ENCODE measurements around the gene GABRR1. TPM values are rescaled to one million over a fixed set of nuclear protein-coding genes. Genes with fewer than 3 reads are reported as not detected.

Gene GABRR1
- total RNA-seq, 1 experiment from 2014 or later = not detected

DNA sequence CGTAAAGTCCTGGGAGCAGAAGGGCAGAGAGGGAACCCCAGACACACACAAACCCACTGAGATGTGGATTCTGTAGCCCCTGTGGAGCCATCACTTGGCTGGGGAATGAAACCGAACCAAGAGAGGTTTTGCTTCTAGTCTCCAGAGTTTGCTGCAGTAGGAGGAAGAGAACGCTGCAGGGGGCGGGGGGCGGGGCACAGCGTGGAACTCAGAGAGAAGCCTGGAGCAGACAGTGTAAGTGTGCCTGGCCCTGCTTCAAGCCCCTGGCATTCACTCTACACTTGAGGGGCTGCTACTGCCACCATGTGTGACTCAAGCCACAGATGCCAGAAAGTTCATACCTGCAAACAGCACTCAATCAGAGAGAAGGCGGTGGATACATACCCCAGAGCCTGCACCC is 18.9 kb downstream of the GABRR1 start:
- BruUV-seq (replicated peaks) = no TSS peak
- intact Hi-C loops (cut with micrococcal nuclease) = no loop called here
- Mint-ChIP-seq H3K27me3 (ENCODE audit: insufficient read depth, unreplicated experiment) (peaks cover 27% of the 10 kb centered on the region), H3K4me1 (ENCODE audit: insufficient read depth, unreplicated experiment) (no peaks in the 10 kb centered on the region), H3K9me3 (ENCODE audit: unreplicated experiment) (no peaks in the 10 kb centered on the region), H3K4me3 (ENCODE audit: unreplicated experiment) (no peak overlapping the region), H3K27ac (ENCODE audit: low read depth, unreplicated experiment) (no peak overlapping the region), H3K36me3 (ENCODE audit: insufficient read depth, unreplicated experiment) (no peaks in the 10 kb centered on the region)
- no peak for TF ChIP-seq CTCF (IDR thresholded peaks at IDR 0.05; ENCODE audit: unreplicated experiment)
- CTCF ChIA-PET = no interaction called here
- POLR2A ChIA-PET = no interaction called here
- no peak for DNase-seq (ENCODE audit: unreplicated experiment)

- ChIA-PET POLR2A (no interaction called here), CTCF (no interaction called here)
- no peak overlapping the region for H3K4me3 Mint-ChIP-seq (ENCODE audit: unreplicated experiment)
- no peak overlapping the region for H3K27ac Mint-ChIP-seq (ENCODE audit: low read depth, unreplicated experiment)
- no peaks in the 10 kb centered on the region for H3K36me3 Mint-ChIP-seq (ENCODE audit: insufficient read depth, unreplicated experiment)
- no peak for TF ChIP-seq CTCF (IDR thresholded peaks at IDR 0.05; ENCODE audit: unreplicated experiment)
- no peaks in the 10 kb centered on the region for H3K9me3 Mint-ChIP-seq (ENCODE audit: unreplicated experiment)
- no peaks in the 10 kb centered on the region for H3K4me1 Mint-ChIP-seq (ENCODE audit: insufficient read depth, unreplicated experiment)
- no peak for DNase-seq (ENCODE audit: unreplicated experiment)
- intact Hi-C loops (cut with micrococcal nuclease) = no loop called here
- BruUV-seq (replicated peaks) = no TSS peak
- H3K27me3 Mint-ChIP-seq (ENCODE audit: insufficient read depth, unreplicated experiment) = peaks cover 27% of the 10 kb centered on the region
These were observed 20.0 kb downstream of the GABRR1 start for GRCh38 chr6:89197141-89197540.

GRCh38 chr6:89194559-89194958 is 22.6 kb downstream of the GABRR1 start:
- Mint-ChIP-seq H3K4me3 (ENCODE audit: unreplicated experiment) (no peak overlapping the region), H3K4me1 (ENCODE audit: insufficient read depth, unreplicated experiment) (no peaks in the 10 kb centered on the region), H3K27ac (ENCODE audit: low read depth, unreplicated experiment) (no peak overlapping the region), H3K36me3 (ENCODE audit: insufficient read depth, unreplicated experiment) (no peaks in the 10 kb centered on the region), H3K9me3 (ENCODE audit: unreplicated experiment) (no peaks in the 10 kb centered on the region), H3K27me3 (ENCODE audit: insufficient read depth, unreplicated experiment) (peaks cover 27% of the 10 kb centered on the region)
- CTCF ChIA-PET = no interaction called here
- TF ChIP-seq CTCF (IDR thresholded peaks at IDR 0.05; ENCODE audit: unreplicated experiment) = no peak
- no TSS peak for BruUV-seq (replicated peaks)
- POLR2A ChIA-PET = interaction anchor here (0.7 kb wide), 1 partner anchor 66 kb away, joined by 3 read pairs; no protein-coding TSS in a partner anchor
- intact Hi-C loops (cut with micrococcal nuclease) = no loop called here
- no peak for DNase-seq (ENCODE audit: unreplicated experiment)

GRCh38 chr6:89190741-89191140 is 26.4 kb downstream of the GABRR1 start:
- Mint-ChIP-seq H3K36me3 (ENCODE audit: insufficient read depth, unreplicated experiment) (no peaks in the 10 kb centered on the region), H3K4me1 (ENCODE audit: insufficient read depth, unreplicated experiment) (no peaks in the 10 kb centered on the region), H3K4me3 (ENCODE audit: unreplicated experiment) (no peak overlapping the region), H3K9me3 (ENCODE audit: unreplicated experiment) (no peaks in the 10 kb centered on the region), H3K27me3 (ENCODE audit: insufficient read depth, unreplicated experiment) (peaks cover 20% of the 10 kb centered on the region), H3K27ac (ENCODE audit: low read depth, unreplicated experiment) (no peak overlapping the region)
- no peak for TF ChIP-seq CTCF (IDR thresholded peaks at IDR 0.05; ENCODE audit: unreplicated experiment)
- intact Hi-C loops (cut with micrococcal nuclease) = no loop called here
- DNase-seq (ENCODE audit: unreplicated experiment) = no peak
- CTCF ChIA-PET = interaction anchor here (0.6 to 0.8 kb wide), 2 partner anchors 45 to 223 kb away, joined by 3 read pairs; no protein-coding TSS in a partner anchor
- POLR2A ChIA-PET = interaction anchor here (0.6 kb wide), 1 partner anchor 47 kb away, joined by 4 read pairs; no protein-coding TSS in a partner anchor
- no TSS peak for BruUV-seq (replicated peaks)

Data from MCF 10A (cell line).